NCI-H345 treated with DMSO at 0.1 percent for 48 hours (cell line): ENCODE results near the gene KCNG4.
A peak's percentile ranks its signal among the peaks of the same experiment; 100 is the strongest.
"Not testable (repeated sequence)": the region's sequence is repeated elsewhere in the genome, so short reads cannot be mapped to it uniquely, and the experiment has no call there.

Source experiments
- DNase-seq: peaks from one replicate; lab custom pipeline; 2025; ENCODE audit not compliant: unreplicated experiment; lab: John Stamatoyannopoulos, UW

KCNG4 gene

DNA sequence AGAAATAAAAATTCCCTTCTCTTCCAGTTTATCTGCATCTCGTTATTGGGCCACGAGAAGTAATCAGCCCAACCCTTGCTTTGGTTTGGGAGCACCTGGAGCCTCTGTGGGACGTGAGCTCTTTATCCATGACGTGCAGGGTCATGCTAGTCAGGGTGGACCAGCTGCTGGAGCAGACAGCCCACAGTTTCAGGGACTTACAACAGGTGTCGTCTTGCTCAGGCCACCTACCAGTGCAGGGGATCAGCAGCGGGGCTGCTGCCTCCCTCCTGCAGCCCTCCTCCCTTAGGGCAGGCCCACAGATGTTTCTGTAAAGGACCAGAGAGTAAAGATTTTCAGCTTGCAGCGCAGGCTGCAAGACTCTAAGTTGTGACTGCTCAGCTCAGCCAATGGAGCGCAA, 31.9 kb downstream of the KCNG4 start:
- no peak for DNase-seq

DNA sequence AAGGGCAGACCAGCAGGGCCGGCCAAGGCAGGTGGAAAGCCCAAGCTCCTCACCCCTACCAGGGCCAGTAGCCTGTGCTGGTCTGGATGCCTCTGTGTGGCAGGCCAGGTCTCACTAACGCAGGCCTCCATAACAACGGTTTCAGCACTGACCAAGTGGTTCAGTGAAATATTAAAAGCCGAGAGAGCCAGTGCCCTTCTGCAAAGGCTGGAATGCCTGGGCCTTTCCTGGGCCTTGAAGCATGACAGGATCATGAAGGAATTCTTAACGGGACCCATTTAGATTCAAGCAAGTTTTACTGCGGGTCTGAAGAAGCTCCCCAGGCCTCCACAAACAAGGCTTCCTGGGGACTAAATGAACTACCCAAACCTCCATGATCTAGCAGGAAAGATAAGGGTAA, 32.6 kb downstream of the KCNG4 start:
- no peak for DNase-seq

DNA sequence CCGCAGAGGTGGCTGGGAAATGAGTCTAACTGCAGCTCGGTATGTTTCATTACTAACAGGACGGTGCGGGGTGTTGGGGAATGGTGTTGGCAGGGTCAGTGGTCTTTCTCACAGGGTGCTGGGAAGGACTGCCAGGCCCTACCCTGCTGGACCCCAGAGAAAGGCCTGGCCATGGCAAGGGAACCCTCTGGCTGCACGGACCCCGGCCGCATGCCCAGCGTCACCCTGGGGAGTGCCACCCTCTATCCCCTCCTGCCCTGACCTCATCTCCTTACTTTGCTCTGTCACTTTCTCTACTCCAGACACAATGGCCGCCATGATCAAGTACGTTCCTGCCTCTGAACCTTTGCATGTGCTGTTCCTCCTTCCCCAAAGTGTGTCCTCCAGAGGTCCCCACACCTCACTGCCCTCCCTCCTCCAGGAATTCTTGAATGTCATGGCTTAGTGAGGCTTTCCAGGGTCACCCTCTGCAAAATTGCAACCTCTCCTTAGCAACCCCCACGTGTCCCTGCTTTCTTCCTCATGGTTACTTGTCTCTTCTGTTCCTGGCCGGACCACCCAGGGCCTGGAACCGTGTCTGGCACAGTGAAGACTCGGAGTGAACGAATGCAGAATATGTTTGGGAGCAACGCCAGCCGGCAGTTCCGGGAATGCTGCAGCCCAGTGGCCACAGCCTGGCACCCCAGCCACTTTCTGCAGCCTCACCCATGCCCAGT, 33.7 kb downstream of the KCNG4 start:
- DNase-seq = no peak

GRCh38 chr16:84205123-84205522, 34.7 kb downstream of the KCNG4 start:
- not testable (repeated sequence) for DNase-seq

DNA sequence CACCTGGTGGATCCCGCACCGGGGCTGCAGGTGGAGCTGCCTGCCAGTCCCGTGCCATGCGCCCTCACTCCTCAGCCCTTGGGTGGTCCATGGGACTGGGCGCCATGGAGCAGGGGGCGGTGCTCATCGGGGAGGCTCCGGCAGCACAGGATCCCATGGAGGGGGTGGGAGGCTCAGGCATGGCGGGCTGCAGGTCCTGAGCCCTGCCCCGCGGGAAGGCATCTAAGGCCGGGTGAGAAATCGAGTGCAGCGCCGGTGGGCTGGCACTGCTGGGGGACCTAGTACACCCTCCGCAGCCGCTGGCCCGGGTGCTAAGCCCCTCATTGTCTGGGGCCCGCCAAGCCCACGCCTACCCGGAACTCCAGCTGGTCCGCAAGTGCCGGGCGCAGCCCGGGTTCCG, 35.3 kb downstream of the KCNG4 start:
- DNase-seq = not testable (repeated sequence)

GRCh38 chr16:84199861-84200260, 40.0 kb downstream of the KCNG4 start:
- no peak for DNase-seq

GRCh38 chr16:84199097-84199496, 40.7 kb downstream of the KCNG4 start:
- DNase-seq = no peak

DNA sequence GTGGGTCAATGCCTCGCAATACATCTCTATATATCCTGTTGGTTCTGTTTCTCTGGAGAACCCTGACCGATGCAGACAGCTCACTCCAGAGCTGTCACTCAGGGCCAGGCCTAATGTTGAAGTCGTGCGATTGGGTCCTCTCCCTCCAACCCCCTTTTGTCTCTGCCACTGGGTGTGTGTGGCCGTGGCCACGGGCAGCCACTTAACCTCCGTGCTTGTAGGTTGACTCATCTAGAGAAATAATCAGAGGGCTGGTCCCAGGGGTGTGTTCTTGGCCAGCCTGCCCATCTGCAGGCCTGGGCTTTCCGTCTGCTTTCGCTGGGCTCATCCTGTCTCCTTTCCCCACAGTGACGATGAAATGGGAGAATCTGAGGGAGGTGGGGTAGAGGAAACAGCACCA, 41.4 kb downstream of the KCNG4 start:
- no peak for DNase-seq

DNA sequence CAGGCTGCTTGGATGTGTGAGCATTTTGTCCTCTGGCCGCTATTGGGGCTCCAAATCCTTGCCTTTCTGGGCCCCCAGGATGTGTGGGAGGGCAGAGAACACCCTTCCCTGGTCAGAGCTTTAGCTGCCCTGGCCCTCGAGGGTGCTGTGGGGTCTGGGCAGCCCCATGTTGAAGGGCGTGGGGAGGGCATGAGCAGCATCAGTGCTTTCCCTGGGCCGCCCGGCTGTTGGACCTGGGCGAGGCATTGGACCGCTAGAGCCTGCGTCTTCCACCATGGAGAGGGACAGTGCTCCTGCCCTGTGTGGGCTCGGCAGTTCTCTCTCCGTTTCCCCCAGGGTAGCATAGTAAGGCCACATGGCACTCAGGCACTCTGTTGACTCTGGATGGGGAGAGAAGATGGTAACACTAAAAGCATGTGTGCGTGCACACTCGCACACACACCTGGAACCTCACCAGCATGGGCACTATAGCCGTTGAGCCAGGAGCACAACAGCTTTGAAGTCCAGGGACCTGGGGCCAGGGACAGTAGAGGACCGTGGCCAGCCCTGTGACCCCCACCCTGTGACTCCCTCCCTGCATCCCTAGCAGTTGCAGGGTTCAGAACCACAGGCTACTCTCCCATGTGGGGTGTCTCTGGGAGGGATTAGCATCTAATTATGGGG, 42.2 kb downstream of the KCNG4 start:
- no peak for DNase-seq

DNA sequence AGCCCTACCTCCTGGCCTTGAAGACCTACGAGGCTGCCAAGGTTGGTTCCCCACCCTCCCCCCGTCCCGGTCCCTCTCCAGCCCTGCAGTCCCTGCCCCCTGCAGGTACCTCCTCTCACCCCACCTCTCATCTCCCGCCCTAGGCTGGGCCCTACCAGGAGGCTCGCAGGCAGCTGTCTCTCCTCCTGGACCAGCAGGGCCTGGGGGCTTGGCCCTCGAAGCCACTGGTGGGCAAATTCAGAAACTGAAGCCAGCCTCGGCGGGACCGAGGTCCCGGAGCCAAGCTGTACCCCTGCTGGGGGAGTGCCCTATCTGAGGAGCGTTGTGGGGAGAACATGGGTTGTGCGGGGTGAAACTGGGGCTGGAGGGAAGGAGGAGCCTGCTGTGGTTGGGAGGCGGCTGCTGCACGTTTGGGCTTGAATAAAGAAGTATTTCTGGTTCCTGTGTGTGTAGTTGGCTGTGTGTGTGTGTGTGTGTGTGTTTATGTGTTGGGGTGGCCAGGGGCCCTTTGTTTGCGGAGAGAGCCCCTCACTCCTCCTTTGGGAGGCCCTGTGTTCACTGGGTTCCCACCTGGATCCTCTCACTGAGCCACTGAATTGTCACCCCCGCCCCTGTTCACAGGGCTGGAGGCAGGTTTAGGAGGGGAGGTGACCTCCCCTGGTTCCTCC, 43.0 kb downstream of the KCNG4 start:
- DNase-seq = no peak

GRCh38 chr16:84196101-84196500, 43.7 kb downstream of the KCNG4 start:
- DNase-seq = no peak

GRCh38 chr16:84195201-84196093, 44.4 kb downstream of the KCNG4 start:
- no peak for DNase-seq

DNA sequence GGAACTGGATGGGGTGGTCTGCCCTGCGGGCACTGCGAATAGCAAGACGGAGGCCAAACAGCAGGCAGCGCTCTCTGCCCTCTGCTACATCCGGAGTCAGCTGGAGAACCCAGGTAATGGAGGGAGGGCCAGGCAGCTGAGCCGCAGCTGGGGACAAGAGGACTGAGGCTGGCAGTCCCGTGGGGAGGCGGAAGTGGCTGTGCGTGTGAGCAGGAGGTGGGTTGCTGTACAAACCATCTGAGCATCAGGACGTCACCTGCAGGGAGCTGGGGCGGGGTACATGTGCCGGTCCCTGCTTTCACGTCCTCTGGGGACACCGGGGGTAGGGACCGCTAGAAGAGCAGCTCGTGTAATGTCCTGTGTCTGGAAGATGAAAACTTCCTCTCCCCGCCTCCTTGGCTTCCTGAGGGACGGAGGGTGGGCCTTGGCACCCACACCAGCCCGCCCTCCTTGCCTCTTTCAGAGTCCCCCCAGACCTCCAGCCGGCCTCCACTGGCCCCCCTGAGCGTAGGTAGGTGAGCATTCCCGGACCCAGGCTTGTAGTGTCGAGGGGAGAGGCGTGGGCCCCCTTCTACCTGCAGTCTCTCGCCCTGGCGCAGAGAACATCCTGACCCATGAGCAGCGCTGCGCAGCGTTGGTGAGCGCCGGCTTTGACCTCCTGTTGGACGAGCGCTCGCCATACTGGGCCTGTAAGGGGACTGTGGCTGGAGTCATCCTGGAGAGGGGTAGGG, 45.2 kb downstream of the KCNG4 start:
- DNase-seq = peak; percentile 41

DNA sequence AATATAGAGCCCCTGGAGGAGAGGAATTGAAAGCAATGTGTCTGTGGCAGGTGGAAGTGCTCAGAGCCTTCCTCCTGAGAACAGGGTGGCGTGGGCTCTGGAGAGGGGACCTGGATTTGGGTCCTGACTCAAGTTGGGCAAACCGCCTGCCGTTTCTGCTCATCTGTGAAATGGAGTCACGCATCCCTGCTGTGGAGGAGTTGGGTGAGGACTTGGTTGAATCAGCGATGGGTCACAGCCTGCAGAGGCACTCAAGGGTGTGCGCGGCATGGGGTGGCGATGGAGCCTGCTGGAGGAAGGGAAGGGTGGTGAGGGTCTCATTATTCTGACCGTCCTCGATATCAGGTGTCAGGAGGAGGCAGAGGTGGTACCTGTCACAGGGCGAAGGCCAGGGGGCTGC, 45.8 kb downstream of the KCNG4 start:
- no peak for DNase-seq

DNA sequence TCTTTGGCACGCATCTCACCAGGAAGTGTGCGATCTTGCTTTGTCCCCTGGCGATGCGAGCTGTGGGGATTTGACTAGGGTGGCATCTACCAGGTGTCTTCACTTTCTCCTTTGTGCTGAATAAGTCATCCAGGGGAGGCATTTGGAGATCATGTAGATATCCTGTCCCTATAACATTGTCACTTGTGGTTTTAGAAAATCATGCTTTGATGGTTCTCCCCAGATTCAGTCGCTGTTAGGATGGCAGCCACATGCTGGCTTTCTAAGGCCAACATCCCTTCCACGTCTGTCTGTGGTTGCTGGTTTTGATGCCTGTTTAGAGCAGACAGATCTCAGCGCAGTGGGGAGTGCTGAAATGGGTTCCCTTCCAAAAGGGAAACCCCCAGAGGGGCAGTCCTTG, 46.3 kb downstream of the KCNG4 start:
- no peak for DNase-seq

- DNase-seq = no peak
These were observed 48.3 kb downstream of the KCNG4 start for GRCh38 chr16:84191466-84191865.

DNA sequence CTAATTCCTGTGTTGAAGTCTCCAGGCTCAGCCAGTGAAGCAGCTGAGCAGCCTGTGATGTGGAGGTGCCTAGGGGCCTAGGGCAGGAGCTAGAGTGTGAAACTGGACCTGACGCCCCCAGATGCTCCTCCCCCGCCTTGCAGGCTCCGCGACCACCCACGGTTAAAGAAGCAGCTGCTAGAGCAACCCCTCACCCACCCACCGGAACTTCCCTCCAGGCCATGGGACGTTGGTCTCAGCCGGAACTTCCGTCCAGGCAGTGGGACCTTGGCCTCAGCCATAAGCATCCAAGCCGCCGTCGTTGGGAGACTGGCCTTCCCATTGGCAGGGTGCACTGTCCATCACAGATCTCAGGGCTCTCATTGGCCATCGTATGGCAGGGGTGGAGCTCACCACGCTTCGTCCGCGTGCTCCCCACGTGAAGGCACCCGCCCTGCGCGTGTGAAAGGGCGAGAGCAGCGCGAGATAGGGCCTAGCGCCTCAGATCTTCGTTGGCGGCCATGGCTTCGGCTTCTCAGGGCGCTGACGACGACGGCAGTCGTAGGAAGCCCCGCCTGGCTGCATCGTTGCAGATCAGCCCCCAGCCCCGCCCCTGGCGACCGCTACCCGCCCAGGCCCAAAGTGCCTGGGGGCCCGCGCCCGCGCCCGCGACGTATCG, 49.0 kb downstream of the KCNG4 start, which contains the start of gene ADAD2:
ADAD2 (plus strand) TSS at position 427 of the 658 bp plus-strand sequence; CDS start at position 501, 74 bp downstream.
- DNase-seq = no peak

GRCh38 chr16:84186685-84187437, 53.0 kb downstream of the KCNG4 start, which contains the start of gene TAF1C:
TAF1C (minus strand) TSS chr16:84187057; CDS start chr16:84184988, 2,069 bp downstream.
- DNase-seq = peak; percentile 57

GRCh38 chr16:84184775-84185174, 55.0 kb downstream of the KCNG4 start:
- no peak for DNase-seq
